Nephron progenitor cell (in vitro differentiated cells): ENCODE results near the gene CTNNAL1.
A peak's percentile ranks its signal among the peaks of the same experiment; 100 is the strongest.

Experiments used
- DNase-seq: peaks from one replicate; pipeline ENCODE4 v3.0.0; 2021
- H3K27ac Mint-ChIP-seq: 2 replicates; pipeline ENCODE4 v1.8.0; 2021; ENCODE audit warnings: mild to moderate bottlenecking, moderate library complexity, mixed read lengths
- H3K27me3 Mint-ChIP-seq: 2 replicates; pipeline ENCODE4 v1.8.0; 2021; ENCODE audit warnings: mild to moderate bottlenecking, low read depth, mixed read lengths; ENCODE audit not compliant: poor library complexity
- H3K36me3 Mint-ChIP-seq: 2 replicates; pipeline ENCODE4 v1.8.0; 2021; ENCODE audit warnings: low read depth, mixed read lengths
- H3K4me1 Mint-ChIP-seq: 2 replicates; pipeline ENCODE4 v1.8.0; 2021; ENCODE audit warnings: mixed read lengths
- H3K4me3 Mint-ChIP-seq: 2 replicates; pipeline ENCODE4 v1.8.0; 2021; ENCODE audit warnings: mild to moderate bottlenecking, moderate library complexity, mixed read lengths
- H3K9me3 Mint-ChIP-seq: 2 replicates; pipeline ENCODE4 v1.8.0; 2021; ENCODE audit warnings: mild to moderate bottlenecking, moderate library complexity, mixed read lengths
- CTCF ChIP-seq: fragments of 200-600 bp; sonication (generic); IDR thresholded peaks from 2 replicates; pipeline ENCODE4 v1.5.0; 2021; ENCODE audit warnings: antibody characterized with exemption

Gene CTNNAL1

GRCh38 chr9:109031241-109031640 lies 17.9 kb upstream of the CTNNAL1 start:
- Mint-ChIP-seq H3K4me1 (peaks cover 37% of the 10 kb centered on the region), H3K9me3 (no peaks in the 10 kb centered on the region), H3K27me3 (no peaks in the 10 kb centered on the region), H3K4me3 (no peak overlapping the region), H3K27ac (no peak overlapping the region), H3K36me3 (peaks cover 53% of the 10 kb centered on the region)
- DNase-seq, result no peak
- no peak for TF ChIP-seq CTCF

- H3K36me3 Mint-ChIP-seq, result peaks cover 47% of the 10 kb centered on the region
- no peaks in the 10 kb centered on the region for H3K9me3 Mint-ChIP-seq
- no peak for DNase-seq
- no peak for TF ChIP-seq CTCF
- H3K27ac Mint-ChIP-seq, result peak overlapping the region; percentile 87
- H3K4me1 Mint-ChIP-seq, result peaks cover 41% of the 10 kb centered on the region
- no peaks in the 10 kb centered on the region for H3K27me3 Mint-ChIP-seq
- H3K4me3 Mint-ChIP-seq, result no peak overlapping the region
Measured at GRCh38 chr9:109030426-109030825, 17.1 kb upstream of the CTNNAL1 start.

GRCh38 chr9:109028457-109028856 lies 15.2 kb upstream of the CTNNAL1 start:
- TF ChIP-seq CTCF, result no peak
- Mint-ChIP-seq H3K27me3 (no peaks in the 10 kb centered on the region), H3K4me1 (peaks cover 53% of the 10 kb centered on the region), H3K9me3 (no peaks in the 10 kb centered on the region), H3K36me3 (peaks cover 55% of the 10 kb centered on the region), H3K4me3 (no peak overlapping the region), H3K27ac (no peak overlapping the region)
- no peak for DNase-seq

GRCh38 chr9:109027176-109027575 lies 13.9 kb upstream of the CTNNAL1 start:
- peaks cover 49% of the 10 kb centered on the region for H3K36me3 Mint-ChIP-seq
- DNase-seq, result no peak
- TF ChIP-seq CTCF, result no peak

GRCh38 chr9:109026306-109026705 lies 13.0 kb upstream of the CTNNAL1 start:
- Mint-ChIP-seq H3K4me1 (peaks cover 63% of the 10 kb centered on the region), H3K27me3 (no peaks in the 10 kb centered on the region), H3K36me3 (peaks cover 42% of the 10 kb centered on the region), H3K9me3 (no peaks in the 10 kb centered on the region), H3K27ac (peak overlapping the region; percentile 58), H3K4me3 (no peak overlapping the region)
- DNase-seq, result no peak
- TF ChIP-seq CTCF, result no peak

More at GRCh38 chr9:109027176-109027575, 13.9 kb upstream of the CTNNAL1 start:
- Mint-ChIP-seq H3K9me3 (no peaks in the 10 kb centered on the region), H3K27ac (peak overlapping the region; percentile 58), H3K4me3 (no peak overlapping the region), H3K27me3 (no peaks in the 10 kb centered on the region), H3K4me1 (peaks cover 63% of the 10 kb centered on the region)

DNA sequence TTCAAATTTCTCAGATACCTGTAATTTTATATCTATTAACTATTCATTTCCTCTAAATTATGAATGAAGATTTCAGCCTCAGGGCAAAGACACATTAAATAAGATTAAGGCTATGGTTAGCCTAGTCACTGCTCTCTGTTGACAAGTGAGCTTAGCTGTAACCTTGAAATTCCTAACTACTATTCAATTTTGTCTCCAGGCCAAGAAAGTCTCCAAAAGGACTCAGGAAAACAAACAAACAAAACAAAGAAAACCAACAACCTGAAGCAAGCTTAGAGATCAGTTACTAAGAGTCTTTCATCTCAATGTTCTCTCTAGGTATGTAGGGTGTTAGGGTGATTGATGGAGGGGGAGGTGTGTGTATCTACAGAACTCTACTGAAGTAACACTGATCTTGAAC lies 9.6 kb upstream of the CTNNAL1 start:
- H3K4me3 Mint-ChIP-seq, result no peak overlapping the region
- H3K9me3 Mint-ChIP-seq, result no peaks in the 10 kb centered on the region
- H3K27ac Mint-ChIP-seq, result peak overlapping the region; percentile 8
- peaks cover 43% of the 10 kb centered on the region for H3K4me1 Mint-ChIP-seq
- no peak for TF ChIP-seq CTCF
- no peaks in the 10 kb centered on the region for H3K27me3 Mint-ChIP-seq
- peaks cover 52% of the 10 kb centered on the region for H3K36me3 Mint-ChIP-seq
- DNase-seq, result no peak
